ENCODE measurements around the gene TRAF3.

TRAF3 gene

GRCh38 chr14:102777711-102778337, 575 bp downstream of the TRAF3 start:
- DNase-seq (ENCODE audit: low spot score): no peak

GRCh38 chr14:102778338-102779083, 1.3 kb downstream of the TRAF3 start:
- peak; percentile 21 for DNase-seq (ENCODE audit: low spot score)

GRCh38 chr14:102779084-102779462, 1.8 kb downstream of the TRAF3 start:
- DNase-seq (ENCODE audit: low spot score): no peak

GRCh38 chr14:102779574-102780315, 2.5 kb downstream of the TRAF3 start:
- no peak for DNase-seq (ENCODE audit: low spot score)

GRCh38 chr14:102781063-102781462, 3.8 kb downstream of the TRAF3 start:
- DNase-seq (ENCODE audit: low spot score): no peak

GRCh38 chr14:102782974-102783373, 5.7 kb downstream of the TRAF3 start:
- no peak for DNase-seq (ENCODE audit: low spot score)

GRCh38 chr14:102784892-102785594, 7.8 kb downstream of the TRAF3 start:
- no peak for DNase-seq (ENCODE audit: low spot score)

- no peak for DNase-seq (ENCODE audit: low spot score)
Measured at GRCh38 chr14:102785595-102785963, 8.3 kb downstream of the TRAF3 start.

- DNase-seq (ENCODE audit: low spot score): no peak
Measured at GRCh38 chr14:102786768-102787167, 9.5 kb downstream of the TRAF3 start.

GRCh38 chr14:102789349-102789748, 12.1 kb downstream of the TRAF3 start:
- no peak for DNase-seq (ENCODE audit: low spot score)

GRCh38 chr14:102793531-102794328, 16.5 kb downstream of the TRAF3 start:
- DNase-seq (ENCODE audit: low spot score): no peak

- peak; percentile 74 for DNase-seq (ENCODE audit: low spot score)
Measured at GRCh38 chr14:102795060-102795925, 18.0 kb downstream of the TRAF3 start.

GRCh38 chr14:102796661-102797190, 19.5 kb downstream of the TRAF3 start:
- no peak for DNase-seq (ENCODE audit: low spot score)

GRCh38 chr14:102798926-102799325, 21.7 kb downstream of the TRAF3 start:
- no peak for DNase-seq (ENCODE audit: low spot score)

GRCh38 chr14:102799684-102800562, 22.7 kb downstream of the TRAF3 start:
- DNase-seq (ENCODE audit: low spot score): peak; percentile 78

GRCh38 chr14:102802834-102803523, 25.7 kb downstream of the TRAF3 start:
- DNase-seq (ENCODE audit: low spot score): no peak

GRCh38 chr14:102804858-102805257, 27.6 kb downstream of the TRAF3 start:
- no peak for DNase-seq (ENCODE audit: low spot score)

- DNase-seq (ENCODE audit: low spot score): peak; percentile 84
Measured at GRCh38 chr14:102805371-102805891, 28.2 kb downstream of the TRAF3 start.

- no peak for DNase-seq (ENCODE audit: low spot score)
Measured at GRCh38 chr14:102805941-102806340, 28.7 kb downstream of the TRAF3 start.

All from SW480 (cell line).